T-helper 17 cell (primary cell): ENCODE results near the gene CHAT. TPM values are rescaled to one million over a fixed set of nuclear protein-coding genes. Genes with fewer than 3 reads are reported as not detected.

Experiments used
- ATAC-seq: fragments of 150-1000 bp; cut with Tn5 transposase; 2 replicates; pipeline ENCODE4 v1.10.0; 2021; ENCODE audit warnings: mild to moderate bottlenecking, moderate library complexity
- DNase-seq, 3 donors: peaks; one replicate each; pipeline versions ENCODE4 v3.0.0 to v3.0.0-alpha.2; 2020 to 2021
- H3K9me3 ChIP-seq: one replicate; pipeline ENCODE4 v1.7.0; 2013; ENCODE audit warnings: low read length, mild to moderate bottlenecking; ENCODE audit not compliant: control insufficient read depth, poor library complexity, severe bottlenecking
- H3K27ac Mint-ChIP-seq: one replicate; pipeline ENCODE4 v1.8.0; 2022; ENCODE audit warnings: mild to moderate bottlenecking, moderate library complexity, mixed read lengths
- H3K27me3 Mint-ChIP-seq: one replicate; pipeline ENCODE4 v1.8.0; 2022; ENCODE audit warnings: mixed read lengths
- H3K36me3 Mint-ChIP-seq: one replicate; pipeline ENCODE4 v1.8.0; 2022; ENCODE audit warnings: low read depth, mixed read lengths
- H3K4me1 Mint-ChIP-seq: one replicate; pipeline ENCODE4 v1.8.0; 2022; ENCODE audit warnings: mild to moderate bottlenecking, mixed read lengths
- H3K4me3 Mint-ChIP-seq: one replicate; pipeline ENCODE4 v1.8.0; 2022; ENCODE audit warnings: mild to moderate bottlenecking, moderate library complexity, mixed read lengths
- total RNA-seq, 4 donors: library from RNA in 2 of 4; stranded (reverse) in 2 of 4; gene quantifications; one replicate each; pipeline ENCODE4 v1.2.3 and lab custom pipeline; 2022 to 2026

The CHAT gene
- total RNA-seq, 2 donors from 2014 or later, result not detected

DNA sequence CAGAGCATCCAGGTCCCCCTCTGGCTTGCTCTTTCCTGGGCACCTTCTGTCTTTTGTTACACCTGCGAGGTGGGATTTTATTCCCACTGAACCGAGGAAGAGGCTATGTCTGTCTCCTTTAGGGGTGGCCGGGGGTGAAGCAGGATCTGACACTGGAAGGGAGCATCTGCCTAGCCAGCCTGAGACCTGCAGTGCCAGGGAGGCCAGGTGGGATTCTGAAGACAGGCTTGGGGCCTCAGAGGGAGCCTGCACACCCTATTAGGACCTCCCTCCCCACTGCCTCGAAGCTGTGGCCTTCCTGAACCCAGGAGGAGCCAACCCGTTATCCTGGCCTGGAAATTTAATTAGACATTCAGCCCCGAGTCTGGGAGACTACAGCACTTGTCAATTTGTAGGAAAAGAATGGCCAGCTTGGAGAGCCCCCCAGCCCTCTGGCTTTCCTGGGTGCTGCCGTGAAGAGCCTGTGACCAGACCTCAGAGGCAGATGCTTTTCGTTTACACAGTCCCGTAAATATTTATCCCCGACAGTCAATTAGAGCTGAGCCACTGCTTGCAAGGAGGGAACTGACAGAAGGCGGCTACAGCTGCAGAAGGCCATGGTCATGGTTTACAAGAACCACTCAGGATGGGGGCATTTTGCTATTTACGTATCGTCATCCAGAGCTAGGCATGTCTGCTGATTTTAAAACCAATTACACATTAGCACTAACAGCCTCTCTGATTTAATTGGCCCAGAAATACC is 19.7 kb downstream of the CHAT start:
- Mint-ChIP-seq H3K27ac (no peak overlapping the region), H3K4me1 (no peaks in the 10 kb centered on the region), H3K4me3 (no peak overlapping the region), H3K27me3 (peaks cover 21% of the 10 kb centered on the region), H3K36me3 (no peaks in the 10 kb centered on the region)
- no peaks in the 10 kb centered on the region for H3K9me3 ChIP-seq
- ATAC-seq (no peak), DNase-seq (no peak)

DNA sequence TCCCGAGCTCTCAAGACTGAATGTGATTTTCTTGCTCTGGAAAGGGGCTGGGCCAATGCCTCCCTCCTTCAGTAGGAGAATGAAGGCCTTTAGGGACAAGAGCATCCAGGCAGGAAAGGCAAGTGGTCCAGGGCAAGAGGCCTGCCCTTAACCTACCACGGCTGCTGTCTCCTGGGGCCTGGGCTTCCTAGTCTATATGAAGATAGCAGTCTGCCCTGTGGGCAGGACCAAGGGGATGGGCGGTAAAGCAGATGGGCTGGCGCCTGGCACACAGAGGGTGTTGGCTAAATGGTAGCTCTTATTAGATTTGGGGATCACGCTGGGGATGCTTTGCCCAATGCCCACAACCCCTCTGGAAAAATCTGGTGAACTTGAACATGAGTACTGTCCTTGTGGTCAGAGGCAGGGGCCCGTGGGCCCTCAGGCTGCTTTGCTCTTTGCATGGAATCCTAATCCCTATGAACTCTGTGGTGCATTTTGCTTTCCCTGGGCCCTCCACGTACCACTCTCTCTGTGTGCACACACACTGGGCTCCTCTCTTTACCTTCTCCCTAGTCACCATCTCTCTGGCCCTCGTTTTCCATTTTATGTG is 20.3 kb downstream of the CHAT start:
- H3K36me3 Mint-ChIP-seq, result no peaks in the 10 kb centered on the region
- H3K4me1 Mint-ChIP-seq, result no peaks in the 10 kb centered on the region
- no peak for ATAC-seq
- H3K27me3 Mint-ChIP-seq, result peaks cover 21% of the 10 kb centered on the region
- no peak overlapping the region for H3K4me3 Mint-ChIP-seq
- H3K9me3 ChIP-seq, result no peaks in the 10 kb centered on the region
- DNase-seq, result no peak
- H3K27ac Mint-ChIP-seq, result no peak overlapping the region

DNA sequence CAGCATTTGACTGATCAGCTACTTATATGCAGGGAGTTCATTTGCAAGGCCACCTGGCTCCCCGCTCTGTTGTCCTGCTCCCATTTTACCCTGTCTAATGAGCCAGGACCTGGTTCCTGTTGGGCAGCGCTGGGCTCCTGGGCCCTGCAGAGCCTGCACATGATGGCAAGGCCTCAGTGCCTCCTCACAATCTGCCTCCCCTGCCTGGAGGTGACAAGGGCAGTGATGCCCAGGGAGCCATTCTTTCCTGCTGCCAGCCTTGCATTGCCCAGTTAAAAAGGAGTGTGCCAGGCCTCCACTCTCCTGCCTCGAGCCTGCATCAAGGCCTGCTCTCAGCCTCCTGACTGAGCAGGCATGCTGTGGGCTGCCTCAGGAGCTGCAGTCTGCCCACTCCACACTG is 28.5 kb downstream of the CHAT start:
- peaks cover 64% of the 10 kb centered on the region for H3K27me3 Mint-ChIP-seq
- DNase-seq (no peak), ATAC-seq (no peak)
- no peaks in the 10 kb centered on the region for H3K9me3 ChIP-seq
- H3K4me1 Mint-ChIP-seq, result peaks cover 2% of the 10 kb centered on the region
- H3K27ac Mint-ChIP-seq, result no peak overlapping the region
- no peak overlapping the region for H3K4me3 Mint-ChIP-seq
- H3K36me3 Mint-ChIP-seq, result peaks cover 2% of the 10 kb centered on the region

DNA sequence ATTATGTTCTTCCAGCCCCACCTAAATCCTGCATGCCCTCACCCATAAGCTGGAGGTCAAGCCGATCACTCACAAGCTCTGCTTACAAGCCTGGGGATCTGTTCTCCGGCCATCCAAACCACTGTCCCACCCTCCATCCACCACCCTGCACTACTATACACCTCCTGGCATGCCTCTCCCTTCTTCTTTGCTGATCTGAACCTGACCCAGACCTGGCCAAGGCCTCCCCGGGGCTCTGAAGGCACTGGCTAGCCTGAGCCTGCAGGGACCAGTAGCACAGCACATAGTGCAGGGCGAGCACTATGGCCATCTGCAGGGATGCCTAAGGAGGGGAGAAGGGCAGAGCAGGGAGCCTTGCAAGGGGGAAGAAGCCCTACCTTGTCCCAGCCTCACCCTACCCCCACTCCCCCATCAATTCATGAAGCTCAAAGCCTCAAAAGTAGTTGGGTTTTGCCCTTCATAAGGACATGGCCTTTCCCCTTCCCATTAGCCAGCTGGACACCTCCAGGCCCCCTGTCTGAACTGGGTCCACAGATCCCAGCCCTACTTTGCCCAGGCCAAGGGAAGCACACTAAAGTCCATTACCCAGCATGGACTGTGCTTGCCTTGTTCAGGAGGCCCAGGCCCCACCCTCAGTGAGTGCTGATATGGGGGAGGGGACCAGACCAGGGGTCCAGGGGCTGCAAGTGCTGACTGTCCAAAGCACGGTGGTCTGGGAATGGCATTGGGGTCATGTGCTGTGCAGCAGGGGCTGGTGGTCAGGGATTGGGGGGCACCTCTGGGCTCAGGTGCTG is 29.6 kb downstream of the CHAT start:
- peaks cover 5% of the 10 kb centered on the region for H3K4me1 Mint-ChIP-seq
- no peak for ATAC-seq
- peaks cover 60% of the 10 kb centered on the region for H3K27me3 Mint-ChIP-seq
- no peak overlapping the region for H3K4me3 Mint-ChIP-seq
- H3K36me3 Mint-ChIP-seq, result peaks cover 2% of the 10 kb centered on the region
- H3K27ac Mint-ChIP-seq, result no peak overlapping the region
- H3K9me3 ChIP-seq, result no peaks in the 10 kb centered on the region
- DNase-seq, result no peak

DNA sequence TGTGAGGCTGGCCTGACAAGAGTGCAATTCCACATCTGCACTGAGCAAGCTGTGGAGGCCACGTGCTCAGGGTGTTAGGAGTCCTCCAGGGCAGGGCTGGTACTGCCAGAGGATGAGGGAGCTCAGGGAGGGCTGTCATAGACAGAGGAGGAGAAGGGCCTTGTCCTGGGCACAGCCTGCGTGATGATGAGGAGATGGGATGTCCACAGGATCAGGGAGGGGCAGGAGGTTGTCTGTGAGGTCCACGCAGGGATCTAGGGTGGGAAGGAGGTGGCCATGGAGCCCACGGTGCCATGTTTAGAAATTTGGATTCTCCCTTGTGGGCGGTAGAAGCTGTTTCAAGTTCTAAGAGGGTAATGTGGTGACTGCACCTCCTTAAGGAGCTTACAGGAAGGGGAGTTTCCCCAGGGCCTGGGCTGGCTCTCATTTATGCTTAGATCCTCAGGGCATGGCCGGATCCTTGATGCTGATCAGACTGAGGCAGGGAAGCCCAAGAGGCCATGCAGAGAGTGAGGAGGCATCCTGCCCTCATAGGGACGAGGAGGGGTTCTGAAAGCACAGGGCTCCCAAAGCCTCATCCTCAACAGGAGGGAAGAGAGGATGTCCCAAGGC is 30.3 kb downstream of the CHAT start:
- no peaks in the 10 kb centered on the region for H3K9me3 ChIP-seq
- H3K4me3 Mint-ChIP-seq, result no peak overlapping the region
- DNase-seq (no peak), ATAC-seq (no peak)
- H3K27me3 Mint-ChIP-seq, result peaks cover 64% of the 10 kb centered on the region
- H3K4me1 Mint-ChIP-seq, result peaks cover 5% of the 10 kb centered on the region
- H3K36me3 Mint-ChIP-seq, result peaks cover 2% of the 10 kb centered on the region
- no peak overlapping the region for H3K27ac Mint-ChIP-seq

DNA sequence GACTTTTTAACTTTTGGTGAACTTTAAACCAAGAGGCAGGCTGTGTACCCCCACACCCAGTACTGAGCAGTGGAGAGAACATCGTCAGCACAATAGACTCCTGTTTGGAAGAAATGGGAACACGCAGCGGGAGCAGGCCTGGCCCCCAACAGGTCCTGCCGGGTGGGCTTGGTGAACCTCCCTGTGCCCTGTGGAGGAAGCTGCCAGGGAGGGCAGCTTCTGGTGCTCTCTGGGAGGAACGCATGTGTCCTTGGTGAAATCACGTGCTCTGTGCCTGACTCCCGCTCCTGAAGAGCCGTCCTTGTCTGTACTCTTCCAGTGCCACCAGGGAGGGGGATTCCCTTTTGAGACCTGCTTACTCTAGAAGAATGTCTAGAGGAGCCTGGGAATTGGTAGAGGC is 31.6 kb downstream of the CHAT start:
- H3K9me3 ChIP-seq, result no peaks in the 10 kb centered on the region
- H3K4me1 Mint-ChIP-seq, result peaks cover 9% of the 10 kb centered on the region
- no peak overlapping the region for H3K27ac Mint-ChIP-seq
- peaks cover 65% of the 10 kb centered on the region for H3K27me3 Mint-ChIP-seq
- no peak overlapping the region for H3K4me3 Mint-ChIP-seq
- peaks cover 2% of the 10 kb centered on the region for H3K36me3 Mint-ChIP-seq
- no peak for DNase-seq
- no peak for ATAC-seq

DNA sequence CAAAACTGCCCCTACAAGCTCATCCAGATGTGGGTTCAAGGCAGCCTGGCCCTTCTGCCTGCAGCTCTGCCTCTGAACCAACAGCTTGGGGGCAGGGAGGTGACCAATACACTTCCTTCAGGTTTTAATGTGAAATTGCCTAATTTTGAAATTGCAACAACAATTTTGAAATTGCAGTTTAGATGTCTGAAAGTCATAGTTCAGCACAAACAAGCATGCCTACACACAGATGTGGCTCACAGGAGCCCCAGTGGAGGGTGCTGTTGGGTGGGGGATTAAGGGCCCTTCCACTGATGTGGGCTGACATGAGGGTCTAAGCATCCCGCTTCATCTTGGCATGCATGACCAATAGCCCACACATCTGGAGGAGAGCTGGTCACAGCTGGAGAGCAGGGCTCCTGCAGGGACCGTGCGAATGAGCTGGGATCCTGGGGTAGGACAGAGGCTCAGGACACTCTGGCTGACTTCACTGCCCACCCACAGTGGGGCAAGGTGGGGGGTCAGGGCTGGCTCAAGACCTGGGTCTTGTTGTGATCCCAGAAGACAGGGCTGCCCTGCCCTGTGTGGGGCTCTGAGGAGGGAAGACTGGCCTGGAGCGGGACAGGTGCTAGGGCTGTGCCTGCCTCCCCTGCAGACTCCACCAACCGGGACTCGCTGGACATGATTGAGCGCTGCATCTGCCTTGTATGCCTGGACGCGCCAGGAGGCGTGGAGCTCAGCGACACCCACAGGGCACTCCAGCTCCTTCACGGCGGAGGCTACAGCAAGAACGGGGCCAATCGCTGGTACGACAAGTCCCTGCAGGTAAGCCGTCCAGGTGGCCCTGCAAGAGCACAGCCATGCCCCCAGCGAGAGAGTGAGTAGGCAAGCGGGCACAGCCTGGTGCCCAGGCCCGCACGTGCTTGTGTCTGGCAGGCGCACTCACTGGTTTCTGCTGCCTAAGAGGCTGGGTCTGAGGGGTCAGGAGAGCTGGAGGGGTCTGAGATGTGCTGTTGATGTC is 32.3 kb downstream of the CHAT start:
- H3K36me3 Mint-ChIP-seq, result peaks cover 2% of the 10 kb centered on the region
- no peak overlapping the region for H3K27ac Mint-ChIP-seq
- H3K4me1 Mint-ChIP-seq, result peaks cover 9% of the 10 kb centered on the region
- DNase-seq, result no peak
- H3K27me3 Mint-ChIP-seq, result peaks cover 61% of the 10 kb centered on the region
- no peak overlapping the region for H3K4me3 Mint-ChIP-seq
- H3K9me3 ChIP-seq, result no peaks in the 10 kb centered on the region
- ATAC-seq, result no peak

DNA sequence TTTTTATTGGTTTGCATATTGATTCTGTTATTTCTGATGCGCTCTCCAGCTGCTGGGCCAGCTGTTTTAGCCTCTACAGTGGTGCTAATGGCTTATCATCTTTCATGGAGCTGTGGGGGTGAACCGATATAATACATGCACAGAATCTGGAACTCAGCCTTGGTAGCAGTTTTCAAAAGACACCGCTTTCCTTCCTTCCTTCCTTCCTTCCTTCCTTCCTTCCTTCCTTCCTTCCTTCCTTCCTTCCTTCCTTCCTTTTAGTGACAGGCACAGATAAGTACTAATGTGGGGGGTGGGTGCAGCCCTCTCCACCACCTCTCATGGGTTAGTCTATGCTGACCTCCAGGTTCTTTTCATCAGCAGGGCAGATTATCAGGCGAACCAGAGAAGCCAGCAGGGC is 33.7 kb downstream of the CHAT start:
- ATAC-seq, result no peak
- H3K36me3 Mint-ChIP-seq, result peaks cover 2% of the 10 kb centered on the region
- H3K4me3 Mint-ChIP-seq, result no peak overlapping the region
- no peaks in the 10 kb centered on the region for H3K9me3 ChIP-seq
- H3K27me3 Mint-ChIP-seq, result peaks cover 56% of the 10 kb centered on the region
- peaks cover 11% of the 10 kb centered on the region for H3K4me1 Mint-ChIP-seq
- H3K27ac Mint-ChIP-seq, result no peak overlapping the region
- DNase-seq, result no peak

DNA sequence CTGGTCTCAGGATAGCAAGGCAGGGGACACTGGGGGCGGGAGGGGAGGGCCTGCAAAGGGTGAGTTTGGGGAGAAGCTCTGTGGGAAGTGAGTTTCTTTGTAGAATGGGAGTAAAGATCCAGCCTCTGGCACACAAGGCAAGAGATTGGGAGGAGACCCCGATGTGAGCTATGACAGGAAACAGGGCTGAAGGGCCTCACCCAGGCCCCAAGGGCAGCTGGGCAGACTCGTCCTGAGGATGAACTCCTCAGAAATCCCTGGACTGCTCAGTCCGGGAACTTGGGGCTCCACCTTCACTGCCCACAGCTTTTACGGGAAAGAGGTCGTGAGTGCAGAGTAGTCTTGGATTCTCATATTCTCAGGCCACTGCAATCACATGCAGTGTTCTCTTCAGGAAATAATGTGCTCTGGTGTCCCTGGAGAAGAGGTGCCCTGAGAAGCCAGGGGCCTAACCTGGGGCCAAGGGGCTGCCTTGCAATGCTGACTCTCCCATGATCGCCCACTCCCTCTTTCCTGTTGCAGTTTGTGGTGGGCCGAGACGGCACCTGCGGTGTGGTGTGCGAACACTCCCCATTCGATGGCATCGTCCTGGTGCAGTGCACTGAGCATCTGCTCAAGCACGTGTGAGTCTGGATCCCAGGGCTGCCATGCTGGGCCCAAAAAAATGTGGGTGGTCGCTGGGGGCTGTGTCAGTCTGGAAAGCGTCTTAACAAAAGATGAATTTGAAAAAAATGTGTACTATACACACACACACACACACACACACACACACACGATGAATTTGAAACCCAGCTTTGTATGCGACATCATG is 34.4 kb downstream of the CHAT start:
- ATAC-seq (no peak), DNase-seq (no peak)
- Mint-ChIP-seq H3K27ac (no peak overlapping the region), H3K4me1 (peaks cover 11% of the 10 kb centered on the region), H3K36me3 (peaks cover 2% of the 10 kb centered on the region), H3K27me3 (peaks cover 60% of the 10 kb centered on the region), H3K4me3 (no peak overlapping the region)
- H3K9me3 ChIP-seq, result no peaks in the 10 kb centered on the region

DNA sequence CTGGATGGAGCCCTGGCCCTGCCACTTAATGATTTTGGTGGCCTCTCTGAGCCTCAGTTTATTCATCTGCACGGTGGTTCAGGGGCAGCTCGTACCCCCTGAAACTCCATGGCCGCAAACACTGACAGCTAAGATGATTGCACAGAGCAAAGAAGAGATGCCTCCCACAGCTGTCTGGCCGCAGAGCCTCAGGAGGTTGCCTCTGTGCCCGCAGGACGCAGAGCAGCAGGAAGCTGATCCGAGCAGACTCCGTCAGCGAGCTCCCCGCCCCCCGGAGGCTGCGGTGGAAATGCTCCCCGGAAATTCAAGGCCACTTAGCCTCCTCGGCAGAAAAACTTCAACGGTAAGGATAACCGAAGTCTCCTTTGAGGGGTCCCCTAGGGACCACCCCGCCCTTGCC is 35.5 kb downstream of the CHAT start:
- Mint-ChIP-seq H3K27me3 (peaks cover 52% of the 10 kb centered on the region), H3K27ac (no peak overlapping the region), H3K4me3 (no peak overlapping the region), H3K4me1 (peaks cover 11% of the 10 kb centered on the region), H3K36me3 (no peaks in the 10 kb centered on the region)
- DNase-seq (no peak), ATAC-seq (peak; percentile 30)
- H3K9me3 ChIP-seq, result no peaks in the 10 kb centered on the region

DNA sequence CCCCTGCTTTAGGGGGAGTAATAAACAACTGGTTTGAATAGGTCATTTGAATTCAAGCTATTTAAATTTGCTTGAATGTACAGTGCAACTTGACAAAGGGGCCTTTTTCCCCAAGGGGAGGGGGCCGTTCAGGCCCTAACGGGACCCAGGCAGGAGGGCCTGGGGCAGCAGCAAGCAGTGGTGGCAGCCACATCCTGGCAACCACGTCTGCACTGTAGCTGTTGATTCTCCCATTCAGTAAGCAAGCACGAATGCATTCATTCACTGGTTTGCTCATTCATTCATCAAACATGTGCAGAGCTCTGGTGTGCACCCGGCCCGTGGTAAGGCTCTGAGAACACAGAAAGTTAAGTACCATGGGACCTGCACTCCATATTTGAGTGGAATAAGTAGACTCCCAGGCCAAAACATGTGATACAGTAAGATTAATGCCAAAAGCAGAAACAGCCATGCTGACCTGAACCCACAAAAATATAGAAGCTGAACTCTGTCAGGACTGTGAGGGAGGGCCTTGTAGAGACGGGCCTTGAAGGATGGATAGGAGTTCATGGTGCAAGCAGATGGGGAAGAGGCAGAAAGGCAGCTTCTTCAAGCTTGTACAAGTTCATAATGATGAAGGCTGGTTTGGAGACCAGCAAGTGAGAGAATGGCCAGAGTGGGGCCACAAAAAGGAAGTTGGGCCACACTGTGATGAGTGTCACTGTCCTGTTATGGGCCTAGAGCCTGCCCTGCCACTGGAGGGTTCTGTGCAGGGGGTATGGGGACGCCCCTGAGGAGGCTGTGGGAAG is 36.3 kb downstream of the CHAT start:
- DNase-seq (no peak), ATAC-seq (no peak)
- H3K36me3 Mint-ChIP-seq, result no peaks in the 10 kb centered on the region
- H3K4me1 Mint-ChIP-seq, result peaks cover 11% of the 10 kb centered on the region
- H3K4me3 Mint-ChIP-seq, result no peak overlapping the region
- no peak overlapping the region for H3K27ac Mint-ChIP-seq
- H3K27me3 Mint-ChIP-seq, result peaks cover 48% of the 10 kb centered on the region
- no peaks in the 10 kb centered on the region for H3K9me3 ChIP-seq
